Body of pancreas (tissue), 4 donors: ENCODE measurements around the gene ISYNA1.

Experiments used
- POLR2A ChIP-seq, 3 donors: fragments of 450-650 bp; IDR thresholded peaks; one replicate each; pipeline ENCODE4 v1.6.1; 2016; ENCODE audit warnings: antibody characterized with exemption in 3 of 3, mild to moderate bottlenecking in 2 of 3
- TF ChIP-seq, protein P1 (sequence below), 7 experiments: fragments of 450-650 bp in 4 of 7; fragments of 200-600 bp in 3 of 7; sonication (generic) in 3 of 7; IDR thresholded peaks; one replicate each; pipeline ENCODE4 v1.5.1; 2016 to 2019; ENCODE audit warnings: antibody characterized with exemption in 7 of 7

GRCh38 chr19:18473706-18474087 lies 35.8 kb upstream of the ISYNA1 start:
- TF ChIP-seq, protein P1, sequence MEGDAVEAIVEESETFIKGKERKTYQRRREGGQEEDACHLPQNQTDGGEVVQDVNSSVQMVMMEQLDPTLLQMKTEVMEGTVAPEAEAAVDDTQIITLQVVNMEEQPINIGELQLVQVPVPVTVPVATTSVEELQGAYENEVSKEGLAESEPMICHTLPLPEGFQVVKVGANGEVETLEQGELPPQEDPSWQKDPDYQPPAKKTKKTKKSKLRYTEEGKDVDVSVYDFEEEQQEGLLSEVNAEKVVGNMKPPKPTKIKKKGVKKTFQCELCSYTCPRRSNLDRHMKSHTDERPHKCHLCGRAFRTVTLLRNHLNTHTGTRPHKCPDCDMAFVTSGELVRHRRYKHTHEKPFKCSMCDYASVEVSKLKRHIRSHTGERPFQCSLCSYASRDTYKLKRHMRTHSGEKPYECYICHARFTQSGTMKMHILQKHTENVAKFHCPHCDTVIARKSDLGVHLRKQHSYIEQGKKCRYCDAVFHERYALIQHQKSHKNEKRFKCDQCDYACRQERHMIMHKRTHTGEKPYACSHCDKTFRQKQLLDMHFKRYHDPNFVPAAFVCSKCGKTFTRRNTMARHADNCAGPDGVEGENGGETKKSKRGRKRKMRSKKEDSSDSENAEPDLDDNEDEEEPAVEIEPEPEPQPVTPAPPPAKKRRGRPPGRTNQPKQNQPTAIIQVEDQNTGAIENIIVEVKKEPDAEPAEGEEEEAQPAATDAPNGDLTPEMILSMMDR (IDR thresholded peaks at IDR 0.05) = no peak
- no peak for TF ChIP-seq POLR2A (IDR thresholded peaks at IDR 0.05)
